CD14-positive monocyte (primary cell): ENCODE measurements around the gene ETV1. TPM values are rescaled to one million over a fixed set of nuclear protein-coding genes. Genes with fewer than 3 reads are reported as not detected.

ENCODE experiments used
- DNase-seq, 3 donors: peaks; one replicate each; pipeline ENCODE4 v3.0.0-alpha.2; 2011 to 2022
- H2AFZ ChIP-seq: 2 replicates; pipeline ENCODE4 v1.6.0; 2012; ENCODE audit warnings: mild to moderate bottlenecking, low read depth, low read length, inconsistent platforms; ENCODE audit not compliant: insufficient read depth, poor library complexity, severe bottlenecking
- H3K27ac ChIP-seq, 2 donors: 1 replicate in 1 of 2; 2 replicates in 1 of 2; pipeline ENCODE4 v1.5.1; 2012 to 2013; ENCODE audit warnings: low read length in 2 of 2, control low read depth in 1 of 2, inconsistent platforms in 1 of 2, low read depth in 1 of 2, mild to moderate bottlenecking in 1 of 2
- H3K27me3 ChIP-seq, 2 donors: one replicate each; pipeline versions ENCODE4 v1.6.0 to v1.6.1; 2011 to 2013; ENCODE audit warnings: low read length in 2 of 2; ENCODE audit not compliant: control insufficient read depth in 2 of 2, insufficient read depth in 2 of 2
- H3K36me3 ChIP-seq, 2 donors: replicated peaks in 1 of 2; 1 replicate in 1 of 2; 2 replicates in 1 of 2; pipeline versions ENCODE4 v1.5.1 to v1.6.1; 2012 to 2013; ENCODE audit warnings: low read length in 2 of 2, control low read depth in 1 of 2, inconsistent platforms in 1 of 2, mild to moderate bottlenecking in 1 of 2; ENCODE audit not compliant: insufficient read depth in 2 of 2, control insufficient read depth in 1 of 2
- H3K4me1 ChIP-seq, 2 donors: 1 replicate in 1 of 2; 2 replicates in 1 of 2; pipeline versions ENCODE4 v1.5.1 to v1.6.1; 2012 to 2013; ENCODE audit warnings: low read length in 2 of 2, control low read depth in 1 of 2, inconsistent platforms in 1 of 2, mild to moderate bottlenecking in 1 of 2, moderate library complexity in 1 of 2; ENCODE audit not compliant: insufficient read depth in 2 of 2, control insufficient read depth in 1 of 2
- H3K4me2 ChIP-seq: replicated peaks from 2 replicates; pipeline ENCODE3; 2012; ENCODE audit warnings: low read length, moderate library complexity, mild to moderate bottlenecking; ENCODE audit not compliant: poor library complexity, severe bottlenecking; ENCODE audit errors: extremely low read depth
- H3K4me3 ChIP-seq, 3 experiments: fragments of 200-600 bp in 1 of 3; sonication (generic) in 1 of 3; replicated peaks in 1 of 3; 1 replicate in 2 of 3; 2 replicates in 1 of 3; pipeline ENCODE4 v1.5.1; 2011 to 2013; ENCODE audit warnings: low read length in 3 of 3, mild to moderate bottlenecking in 3 of 3, control low read depth in 2 of 3, low read depth in 2 of 3, inconsistent platforms in 1 of 3, moderate library complexity in 1 of 3
- H3K79me2 ChIP-seq: 2 replicates; pipeline ENCODE4 v1.6.0; 2012; ENCODE audit warnings: mild to moderate bottlenecking, control low read depth, inconsistent platforms, low read length, moderate library complexity; ENCODE audit not compliant: insufficient read depth
- H3K9ac ChIP-seq: 2 replicates; pipeline ENCODE4 v1.6.0; 2017; ENCODE audit warnings: low read length, mild to moderate bottlenecking; ENCODE audit not compliant: insufficient read depth, poor library complexity, severe bottlenecking
- H3K9me3 ChIP-seq, 2 donors: replicated peaks in 1 of 2; 1 replicate in 1 of 2; 2 replicates in 1 of 2; pipeline versions ENCODE4 v1.5.1 to v1.6.1; 2012 to 2013; ENCODE audit warnings: low read length in 2 of 2, control low read depth in 1 of 2; ENCODE audit not compliant: control insufficient read depth in 1 of 2, insufficient read depth in 1 of 2
- H4K20me1 ChIP-seq: 2 replicates; pipeline ENCODE4 v1.6.0; 2012; ENCODE audit warnings: mild to moderate bottlenecking, low read length, control low read depth, moderate library complexity; ENCODE audit not compliant: insufficient read depth
- H3K27ac Mint-ChIP-seq, 7 donors: one replicate each; pipeline ENCODE4 v1.8.0; 2020; ENCODE audit warnings: mild to moderate bottlenecking in 7 of 7, mixed read lengths in 7 of 7, moderate library complexity in 6 of 7, inconsistent platforms in 2 of 7
- H3K27me3 Mint-ChIP-seq, 3 donors: one replicate each; pipeline ENCODE4 v1.8.0; 2021 to 2022; ENCODE audit warnings: low read depth in 3 of 3, mild to moderate bottlenecking in 3 of 3, mixed read lengths in 3 of 3, moderate library complexity in 3 of 3, inconsistent platforms in 1 of 3
- H3K36me3 Mint-ChIP-seq, 2 donors: one replicate each; pipeline ENCODE4 v1.8.0; 2020; ENCODE audit warnings: mixed read lengths in 2 of 2, inconsistent platforms in 1 of 2, mild to moderate bottlenecking in 1 of 2
- H3K4me1 Mint-ChIP-seq: one replicate; pipeline ENCODE4 v1.8.0; 2020; ENCODE audit warnings: mild to moderate bottlenecking, mixed read lengths
- H3K4me3 Mint-ChIP-seq, 2 donors: one replicate each; pipeline ENCODE4 v1.8.0; 2020; ENCODE audit warnings: mild to moderate bottlenecking in 2 of 2, mixed read lengths in 2 of 2, moderate library complexity in 1 of 2
- H3K9me3 Mint-ChIP-seq, 7 donors: one replicate each; pipeline ENCODE4 v1.8.0; 2020 to 2022; ENCODE audit warnings: mixed read lengths in 7 of 7, mild to moderate bottlenecking in 6 of 7, moderate library complexity in 6 of 7, inconsistent platforms in 2 of 7
- WGBS: methylation state at CpG from one replicate; pipeline ENCODE4 v1.1.5; 2013; ENCODE audit warnings: missing lambda C conversion rate; ENCODE audit not compliant: insufficient coverage; 5-methylcytosine and 5-hydroxymethylcytosine counted together
- intact Hi-C, 2 donors: fragments of 100-400 bp; cut with micrococcal nuclease; formaldehyde crosslinking; loops; one replicate each; pipeline versions ENCODE4 v1.15.0 to v1.15.1; 2023
- polyA plus RNA-seq, 3 donors: library from polyadenylated mRNA; depleted of rRNA in 1 of 3; unstranded in 2 of 3; stranded (reverse) in 1 of 3; fragments of 300-500 nt in 2 of 3; fragments of >200 nt in 1 of 3; fragmentation: Illumina TruSeq in 2 of 3; gene quantifications; 1 replicate in 2 of 3; 2 replicates in 1 of 3; pipeline ENCODE4 v1.2.3, GENCODE V29; 2012 to 2021
- TF ChIP-seq, protein P1 (sequence below): fragments of 200-600 bp; IDR thresholded peaks from one replicate; pipeline ENCODE4 v1.8.0; 2022; ENCODE audit warnings: antibody characterized with exemption, mild to moderate bottlenecking

Gene ETV1
- polyA plus RNA-seq, 3 donors = not detected

DNA sequence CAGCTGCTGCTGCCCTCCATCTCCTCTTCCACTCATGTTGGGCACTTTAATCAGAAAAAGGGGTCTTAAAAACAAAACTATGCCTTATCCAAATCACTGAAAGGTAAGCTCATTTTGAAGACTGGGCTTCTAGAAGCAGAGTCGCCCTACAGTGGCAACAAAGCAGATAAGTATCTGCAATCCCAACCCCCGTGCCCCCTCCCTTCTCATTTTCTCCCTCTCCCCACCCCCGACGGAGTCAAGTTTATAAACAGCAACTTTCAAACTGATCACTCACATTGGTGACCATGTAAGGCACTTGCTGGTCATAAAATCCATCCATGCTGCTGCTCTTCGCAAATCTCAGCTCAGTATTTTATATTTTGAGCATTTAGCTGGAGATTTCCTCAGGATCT lies 738 bp downstream of the ETV1 start:
- TF ChIP-seq, protein P1, sequence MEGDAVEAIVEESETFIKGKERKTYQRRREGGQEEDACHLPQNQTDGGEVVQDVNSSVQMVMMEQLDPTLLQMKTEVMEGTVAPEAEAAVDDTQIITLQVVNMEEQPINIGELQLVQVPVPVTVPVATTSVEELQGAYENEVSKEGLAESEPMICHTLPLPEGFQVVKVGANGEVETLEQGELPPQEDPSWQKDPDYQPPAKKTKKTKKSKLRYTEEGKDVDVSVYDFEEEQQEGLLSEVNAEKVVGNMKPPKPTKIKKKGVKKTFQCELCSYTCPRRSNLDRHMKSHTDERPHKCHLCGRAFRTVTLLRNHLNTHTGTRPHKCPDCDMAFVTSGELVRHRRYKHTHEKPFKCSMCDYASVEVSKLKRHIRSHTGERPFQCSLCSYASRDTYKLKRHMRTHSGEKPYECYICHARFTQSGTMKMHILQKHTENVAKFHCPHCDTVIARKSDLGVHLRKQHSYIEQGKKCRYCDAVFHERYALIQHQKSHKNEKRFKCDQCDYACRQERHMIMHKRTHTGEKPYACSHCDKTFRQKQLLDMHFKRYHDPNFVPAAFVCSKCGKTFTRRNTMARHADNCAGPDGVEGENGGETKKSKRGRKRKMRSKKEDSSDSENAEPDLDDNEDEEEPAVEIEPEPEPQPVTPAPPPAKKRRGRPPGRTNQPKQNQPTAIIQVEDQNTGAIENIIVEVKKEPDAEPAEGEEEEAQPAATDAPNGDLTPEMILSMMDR = no peak
- no peaks in the 10 kb centered on the region for H3K36me3 ChIP-seq
- Mint-ChIP-seq H3K27ac (no peak overlapping the region), H3K9me3 (peaks cover 0 to 2% (median 0%) of the 10 kb centered on the region in 7 donors), H3K36me3 (no peaks in the 10 kb centered on the region), H3K4me1 (no peaks in the 10 kb centered on the region), H3K27me3 (peaks cover 5 to 13% (median 10%) of the 10 kb centered on the region in 3 donors), H3K4me3 (no peak overlapping the region)
- peak overlapping the region; percentile 95 for H3K4me2 ChIP-seq
- intact Hi-C loops = no loop called here
- 4% methylated on average over 2 of the region's 5 CpGs for WGBS
- DNase-seq = no peak
- no peak overlapping the region for H3K9ac ChIP-seq
- H3K27me3 ChIP-seq = peaks cover 34 to 41% of the 10 kb centered on the region in 2 donors
- peak overlapping the region in 2 of 3 experiments; percentile 52 to 88 for H3K4me3 ChIP-seq
- no peaks in the 10 kb centered on the region for H4K20me1 ChIP-seq
- no peaks in the 10 kb centered on the region for H3K79me2 ChIP-seq
- H2AFZ ChIP-seq = peak overlapping the region; percentile 87
- H3K27ac ChIP-seq = no peak overlapping the region
- peaks cover 0 to 9% of the 10 kb centered on the region in 2 donors for H3K9me3 ChIP-seq
- peaks cover 32 to 33% of the 10 kb centered on the region in 2 donors for H3K4me1 ChIP-seq

- Histone ChIP-seq H2AFZ (no peak overlapping the region), H3K9me3 (peaks cover 0 to 9% of the 10 kb centered on the region in 2 donors), H3K9ac (no peak overlapping the region), H4K20me1 (no peaks in the 10 kb centered on the region), H3K4me2 (no peak overlapping the region), H3K4me1 (peaks cover 32 to 33% of the 10 kb centered on the region in 2 donors), H3K4me3 (no peak overlapping the region), H3K79me2 (no peaks in the 10 kb centered on the region), H3K36me3 (no peaks in the 10 kb centered on the region), H3K27ac (no peak overlapping the region), H3K27me3 (peaks cover 34 to 41% of the 10 kb centered on the region in 2 donors)
- Mint-ChIP-seq H3K27me3 (peaks cover 5 to 13% (median 11%) of the 10 kb centered on the region in 3 donors), H3K4me1 (no peaks in the 10 kb centered on the region), H3K27ac (no peak overlapping the region), H3K36me3 (no peaks in the 10 kb centered on the region), H3K9me3 (no peaks in the 10 kb centered on the region), H3K4me3 (no peak overlapping the region)
- intact Hi-C loops = no loop called here
- TF ChIP-seq, protein P1 = no peak
- no CpG with 5 or more reads among the region's 8 CpGs for WGBS
- DNase-seq = no peak
Measured at GRCh38 chr7:13988065-13988464, 1.4 kb downstream of the ETV1 start.
